Omental fat pad (tissue), 4 donors: ENCODE measurements around the gene PTPRO. TPM values are rescaled to one million over a fixed set of nuclear protein-coding genes. Genes with fewer than 3 reads are reported as not detected.

ENCODE experiments used
- ATAC-seq: fragments of 150-250 bp; one replicate; pipeline ENCODE4 v1.9.1; 2016; ENCODE audit warnings: mild to moderate bottlenecking, moderate library complexity; ENCODE audit not compliant: low FRiP score
- DNase-seq: peaks from one replicate; pipeline ENCODE4 v3.0.0-alpha.2; 2019; ENCODE audit warnings: low spot score
- CTCF ChIP-seq, 3 donors: fragments of 450-650 bp; IDR thresholded peaks; one replicate each; pipeline ENCODE4 v1.5.1; 2016 to 2017; ENCODE audit warnings: antibody characterized with exemption in 3 of 3, mild to moderate bottlenecking in 3 of 3, moderate library complexity in 2 of 3
- total RNA-seq, 4 donors: library from RNA; depleted of rRNA; stranded (reverse); fragments of >200 nt; gene quantifications; one replicate each; pipeline ENCODE4 v1.1.0, GENCODE V29; 2016

PTPRO gene
- total RNA-seq, 4 donors from 2014 or later, result 2.1 to 12.5 (median 5.7) TPM

- TF ChIP-seq CTCF (IDR thresholded peaks at IDR 0.05), result no peak
- ATAC-seq (no peak), DNase-seq (no peak)
These were observed 33.1 kb upstream of the PTPRO start for GRCh38 chr12:15289192-15289591.

DNA sequence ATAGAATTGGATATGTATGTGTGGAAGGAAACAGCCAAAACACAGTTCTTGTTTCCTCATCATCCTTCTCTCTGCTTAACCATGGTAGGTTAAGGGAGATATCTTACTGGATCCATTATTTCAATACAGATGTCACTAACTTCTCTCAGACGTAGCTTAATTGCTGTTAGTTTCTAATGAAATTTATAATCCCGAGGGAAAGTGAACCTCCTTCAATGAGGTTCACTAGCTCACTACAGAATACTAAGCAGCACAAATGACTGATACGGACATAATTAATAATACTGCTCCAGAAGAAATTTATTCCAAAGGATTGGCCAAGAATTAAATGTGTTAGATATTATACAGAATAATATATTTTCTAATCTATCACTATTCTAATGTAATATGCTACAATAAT is 28.6 kb upstream of the PTPRO start:
- ATAC-seq (no peak), DNase-seq (no peak)
- no peak for TF ChIP-seq CTCF (IDR thresholded peaks at IDR 0.05)

DNA sequence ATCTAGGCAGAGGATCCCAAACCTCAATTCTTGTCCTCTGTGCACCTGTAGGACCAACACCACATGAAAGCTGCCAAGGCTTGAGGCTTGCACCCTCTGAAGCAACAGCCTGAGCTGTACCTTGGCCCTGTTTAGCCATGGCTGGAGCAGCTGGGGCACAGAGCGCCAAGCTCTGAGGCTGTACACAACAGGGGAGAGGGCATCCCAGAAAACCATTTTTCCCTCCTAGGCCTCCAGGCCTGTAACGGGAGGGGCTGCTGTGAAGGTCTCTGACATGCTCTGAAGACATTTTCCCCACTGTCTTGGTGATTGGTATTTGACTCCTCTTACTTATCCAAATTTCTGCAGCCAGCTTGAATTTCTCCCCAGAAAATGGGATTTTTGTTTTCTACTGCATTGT is 22.4 kb upstream of the PTPRO start:
- no peak for TF ChIP-seq CTCF (IDR thresholded peaks at IDR 0.05)
- DNase-seq, result no peak
- ATAC-seq, result no peak

- DNase-seq (no peak), ATAC-seq (no peak)
- TF ChIP-seq CTCF (IDR thresholded peaks at IDR 0.05), result no peak
These were observed 18.0 kb upstream of the PTPRO start for GRCh38 chr12:15304296-15304695.

DNA sequence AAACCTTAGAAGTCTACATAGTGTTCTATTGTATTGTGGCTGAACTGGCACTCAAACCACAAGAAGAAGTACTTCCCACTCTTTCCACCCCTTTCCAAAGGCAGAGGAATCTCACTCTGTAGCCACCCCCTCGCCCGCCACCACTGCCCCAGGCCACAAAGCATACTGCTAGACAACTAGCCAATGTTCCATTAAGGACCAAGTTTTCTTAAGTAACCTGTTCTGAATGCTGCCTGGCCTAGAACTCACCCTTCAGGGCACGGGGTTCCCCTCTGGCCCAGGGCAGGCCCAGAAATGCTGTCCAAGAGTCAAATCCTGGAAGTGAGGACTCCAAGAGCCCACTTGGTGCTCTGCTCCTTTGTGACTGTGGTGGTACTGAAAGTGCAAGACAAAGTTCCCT is 15.7 kb upstream of the PTPRO start:
- no peak for DNase-seq
- no peak for TF ChIP-seq CTCF (IDR thresholded peaks at IDR 0.05)
- ATAC-seq, result no peak

DNA sequence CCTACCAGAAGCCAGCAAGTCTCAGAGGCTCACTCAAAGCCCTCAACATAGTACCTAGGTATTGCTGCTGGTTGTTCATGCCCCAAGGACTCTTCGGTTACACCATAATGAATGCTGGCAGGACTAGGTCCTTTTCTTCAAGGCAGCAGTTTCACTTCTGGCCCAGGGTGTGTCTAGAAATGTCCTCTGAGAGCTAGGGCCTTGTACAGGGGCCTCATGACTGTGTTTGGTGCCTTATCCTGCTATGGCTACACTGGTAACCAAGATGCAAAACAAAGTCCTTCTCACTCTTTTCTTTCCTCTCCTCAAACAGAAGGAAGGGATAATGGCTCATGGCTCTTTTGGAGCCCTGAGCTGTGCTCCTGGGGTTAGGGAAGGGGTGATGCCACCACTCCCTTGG is 15.2 kb upstream of the PTPRO start:
- DNase-seq, result no peak
- ATAC-seq, result no peak
- TF ChIP-seq CTCF (IDR thresholded peaks at IDR 0.05), result no peak

- TF ChIP-seq CTCF (IDR thresholded peaks at IDR 0.05), result no peak
- no peak for ATAC-seq
- no peak for DNase-seq
These were observed 3.5 kb upstream of the PTPRO start for GRCh38 chr12:15318841-15319240.
